Measurements from ENCODE around the gene OR2K2. TPM values are rescaled to one million over a fixed set of nuclear protein-coding genes. Genes with fewer than 3 reads are reported as not detected.
A peak's percentile ranks its signal among the peaks of the same experiment; 100 is the strongest.
"Not testable (repeated sequence)": the region's sequence is repeated elsewhere in the genome, so short reads cannot be mapped to it uniquely, and the experiment has no call there.

Gene OR2K2
- total RNA-seq, 1 experiment from 2014 or later: 0.26 TPM

GRCh38 chr9:111287127-111287526, 42.9 kb downstream of the OR2K2 start:
- Histone ChIP-seq H3K36me3 (ENCODE audit: low read depth, low read length) (no peaks in the 10 kb centered on the region), H3K4me3 (ENCODE audit: low read length) (no peak overlapping the region), H3K4me1 (ENCODE audit: insufficient read depth, low read length) (peaks cover 17% of the 10 kb centered on the region), H3K27me3 (ENCODE audit: low read length) (no peaks in the 10 kb centered on the region), H4K20me1 (ENCODE audit: low read length) (no peaks in the 10 kb centered on the region), H3K4me2 (ENCODE audit: low read length) (no peak overlapping the region), H3K9me2 (replicated peaks; ENCODE audit: low read length) (no peaks in the 10 kb centered on the region), H2AFZ (ENCODE audit: low read length) (no peak overlapping the region), H3K79me2 (ENCODE audit: low read length) (no peaks in the 10 kb centered on the region), H3K9ac (ENCODE audit: low read length) (no peak overlapping the region), H3F3A (ENCODE audit: low read length, unreplicated experiment) (no peaks in the 10 kb centered on the region), H3K9me3 (ENCODE audit: low read length) (no peaks in the 10 kb centered on the region), H3K27ac (ENCODE audit: low read length) (0 out of 2 replicates have a peak overlapping the region, but pooled peaks have one; percentile 5)
- no peak for TF ChIP-seq CTCF (conservative IDR thresholded peaks at IDR 0.05; ENCODE audit: low read depth, low read length)
- no peak for TF ChIP-seq EZH2phosphoT487 (IDR thresholded peaks at IDR 0.05; ENCODE audit: borderline replicate concordance, low read length)
- no peak for TF ChIP-seq EZH2 (IDR thresholded peaks at IDR 0.05; ENCODE audit: low read length, unreplicated experiment)
- ATAC-seq (peak; percentile 68), DNase-seq (peak; percentile 81)
- no TSS peak for BruUV-seq (replicated peaks)
- CTCF ChIA-PET: no interaction called here
- intact Hi-C loops (cut with micrococcal nuclease): no loop called here
- POLR2A ChIA-PET (ENCODE audit: unreplicated experiment): no interaction called here

- ChIA-PET CTCF (no interaction called here), POLR2A (ENCODE audit: unreplicated experiment) (no interaction called here)
- Histone ChIP-seq H3K9me2 (replicated peaks; ENCODE audit: low read length) (no peaks in the 10 kb centered on the region), H3F3A (ENCODE audit: low read length, unreplicated experiment) (no peaks in the 10 kb centered on the region), H3K9me3 (ENCODE audit: low read length) (no peaks in the 10 kb centered on the region), H2AFZ (ENCODE audit: low read length) (no peak overlapping the region), H3K9ac (ENCODE audit: low read length) (no peak overlapping the region), H3K36me3 (ENCODE audit: low read depth, low read length) (no peaks in the 10 kb centered on the region), H3K79me2 (ENCODE audit: low read length) (no peaks in the 10 kb centered on the region), H3K27ac (ENCODE audit: low read length) (no peak overlapping the region), H4K20me1 (ENCODE audit: low read length) (no peaks in the 10 kb centered on the region), H3K4me2 (ENCODE audit: low read length) (no peak overlapping the region), H3K4me1 (ENCODE audit: insufficient read depth, low read length) (peaks cover 17% of the 10 kb centered on the region), H3K27me3 (ENCODE audit: low read length) (no peaks in the 10 kb centered on the region), H3K4me3 (ENCODE audit: low read length) (no peak overlapping the region)
- DNase-seq: no peak
- BruUV-seq (replicated peaks): no TSS peak
- ATAC-seq: no peak
- TF ChIP-seq EZH2 (IDR thresholded peaks at IDR 0.05; ENCODE audit: low read length, unreplicated experiment) (no peak), CTCF (conservative IDR thresholded peaks at IDR 0.05; ENCODE audit: low read depth, low read length) (no peak), EZH2phosphoT487 (IDR thresholded peaks at IDR 0.05; ENCODE audit: borderline replicate concordance, low read length) (no peak)
- intact Hi-C loops (cut with micrococcal nuclease): no loop called here
Measured at GRCh38 chr9:111284703-111285102, 45.3 kb downstream of the OR2K2 start.

GRCh38 chr9:111282845-111283244, 47.2 kb downstream of the OR2K2 start:
- ChIA-PET POLR2A (ENCODE audit: unreplicated experiment) (no interaction called here), CTCF (no interaction called here)
- no TSS peak for BruUV-seq (replicated peaks)
- no peaks in the 10 kb centered on the region for H3K9me2 ChIP-seq (replicated peaks; ENCODE audit: low read length)
- H3K27ac ChIP-seq (ENCODE audit: low read length): no peak overlapping the region
- ATAC-seq: no peak
- no peaks in the 10 kb centered on the region for H3K79me2 ChIP-seq (ENCODE audit: low read length)
- no peak for DNase-seq
- no peak overlapping the region for H3K4me3 ChIP-seq (ENCODE audit: low read length)
- no peaks in the 10 kb centered on the region for H4K20me1 ChIP-seq (ENCODE audit: low read length)
- no peak overlapping the region for H3K9ac ChIP-seq (ENCODE audit: low read length)
- H3K4me1 ChIP-seq (ENCODE audit: insufficient read depth, low read length): peaks cover 6% of the 10 kb centered on the region
- no peak overlapping the region for H3K4me2 ChIP-seq (ENCODE audit: low read length)
- intact Hi-C loops (cut with micrococcal nuclease): no loop called here
- H2AFZ ChIP-seq (ENCODE audit: low read length): no peak overlapping the region
- no peaks in the 10 kb centered on the region for H3K36me3 ChIP-seq (ENCODE audit: low read depth, low read length)
- H3F3A ChIP-seq (ENCODE audit: low read length, unreplicated experiment): no peaks in the 10 kb centered on the region
- TF ChIP-seq EZH2 (IDR thresholded peaks at IDR 0.05; ENCODE audit: low read length, unreplicated experiment): no peak
- no peak for TF ChIP-seq CTCF (conservative IDR thresholded peaks at IDR 0.05; ENCODE audit: low read depth, low read length)
- TF ChIP-seq EZH2phosphoT487 (IDR thresholded peaks at IDR 0.05; ENCODE audit: borderline replicate concordance, low read length): no peak
- no peaks in the 10 kb centered on the region for H3K9me3 ChIP-seq (ENCODE audit: low read length)
- H3K27me3 ChIP-seq (ENCODE audit: low read length): no peaks in the 10 kb centered on the region

- H3K27me3 ChIP-seq (ENCODE audit: low read length); H3K79me2 ChIP-seq (ENCODE audit: low read length); BruUV-seq (replicated peaks); H3K27ac ChIP-seq (ENCODE audit: low read length); ATAC-seq; intact Hi-C loops (cut with micrococcal nuclease); H3F3A ChIP-seq (ENCODE audit: low read length, unreplicated experiment); H3K36me3 ChIP-seq (ENCODE audit: low read depth, low read length); CTCF ChIA-PET; POLR2A ChIA-PET (ENCODE audit: unreplicated experiment); H3K4me3 ChIP-seq (ENCODE audit: low read length); H2AFZ ChIP-seq (ENCODE audit: low read length); H3K4me1 ChIP-seq (ENCODE audit: insufficient read depth, low read length); H3K9ac ChIP-seq (ENCODE audit: low read length); H3K9me2 ChIP-seq (replicated peaks; ENCODE audit: low read length); H4K20me1 ChIP-seq (ENCODE audit: low read length); H3K9me3 ChIP-seq (ENCODE audit: low read length); DNase-seq; H3K4me2 ChIP-seq (ENCODE audit: low read length): not testable (repeated sequence)
Measured at GRCh38 chr9:111280795-111281194, 49.2 kb downstream of the OR2K2 start.
